NB4 (cell line): ENCODE measurements around the gene MLEC.

Experiments used
- DNase-seq: peaks from one replicate; pipeline ENCODE4 v3.0.0; 2010; ENCODE audit warnings: low read depth
- H3K4me3 ChIP-seq: one replicate; pipeline ENCODE4 v1.5.1; 2011; ENCODE audit warnings: mild to moderate bottlenecking, low read depth, low read length, moderate library complexity
- CTCF ChIP-seq: IDR thresholded peaks from one replicate; pipeline ENCODE4 v1.5.1; 2012; ENCODE audit warnings: low read depth, low read length
- MAX ChIP-seq: IDR thresholded peaks from 2 replicates; pipeline ENCODE4 v1.6.1; 2011; ENCODE audit warnings: low read depth, low read length
- MYC ChIP-seq: IDR thresholded peaks from 2 replicates; pipeline ENCODE4 v1.6.1; 2011; ENCODE audit warnings: low read depth, low read length
- POLR2A ChIP-seq: IDR thresholded peaks from 2 replicates; pipeline ENCODE4 v1.6.1; 2011; ENCODE audit warnings: mild to moderate bottlenecking; ENCODE audit not compliant: insufficient read length; ENCODE audit errors: extremely low read depth

The MLEC gene

GRCh38 chr12:120735181-120735580 is 48.2 kb downstream of the MLEC start:
- TF ChIP-seq MAX: no peak
- no peak for TF ChIP-seq POLR2A
- no peak for TF ChIP-seq CTCF
- no peak for TF ChIP-seq MYC
- H3K4me3 ChIP-seq: no peak overlapping the region
- DNase-seq: no peak

GRCh38 chr12:120736404-120737331 is 49.7 kb downstream of the MLEC start:
- DNase-seq: no peak
- H3K4me3 ChIP-seq: no peak overlapping the region
- no peak for TF ChIP-seq POLR2A
- TF ChIP-seq MAX: no peak

- DNase-seq: no peak
These were observed 50.8 kb downstream of the MLEC start for GRCh38 chr12:120737557-120738251.

GRCh38 chr12:120738252-120739030 is 51.5 kb downstream of the MLEC start:
- DNase-seq: no peak
- TF ChIP-seq CTCF: no peak
- H3K4me3 ChIP-seq: no peak overlapping the region

More at GRCh38 chr12:120737557-120738251, 50.8 kb downstream of the MLEC start:
- no peak for TF ChIP-seq MYC
- no peak for TF ChIP-seq MAX
- no peak for TF ChIP-seq CTCF
- TF ChIP-seq POLR2A: no peak
- H3K4me3 ChIP-seq: no peak overlapping the region

- H3K4me3 ChIP-seq: no peak overlapping the region
- no peak for TF ChIP-seq CTCF
- TF ChIP-seq MAX: no peak
- TF ChIP-seq POLR2A: no peak
- no peak for TF ChIP-seq MYC
- peak; percentile 60 for DNase-seq
These were observed 52.2 kb downstream of the MLEC start for GRCh38 chr12:120739031-120739762.
